Measurements from ENCODE around the gene TRIP6. TPM values are rescaled to one million over a fixed set of nuclear protein-coding genes. Genes with fewer than 3 reads are reported as not detected.

TRIP6 gene
- total and polyA plus RNA-seq, 2 donors (not counting 3 experiments of a cell fraction or from before 2014, with no cell fraction given), result 90.3 TPM

GRCh38 chr7:100893318-100893895, 26.2 kb downstream of the TRIP6 start:
- intact Hi-C loops (cut with micrococcal nuclease) (loop anchor here (5.0 to 10.0 kb wide), 3 partner anchors 74 to 401 kb away; partner anchors contain the start of genes MUC12 and VGF), dilution Hi-C loops (cut with MboI; ENCODE audit: extremely low pct_ligation_motif_present, low sequenced_read_pairs) (no loop called here)
- H3K9ac ChIP-seq (replicated peaks; ENCODE audit: extremely low read depth, insufficient read depth, low read length), result no peak overlapping the region
- H3K4me1 ChIP-seq (ENCODE audit: control insufficient read depth, extremely low read depth, insufficient read depth, low read length), result peaks cover 29% of the 10 kb centered on the region
- no peaks in the 10 kb centered on the region for H3K9me3 ChIP-seq (replicated peaks; ENCODE audit: control insufficient read depth, insufficient read depth, low read length)
- no peaks in the 10 kb centered on the region for H3K9me1 ChIP-seq (replicated peaks; ENCODE audit: control insufficient read depth, extremely low read depth, insufficient read depth, low read length)
- H4K20me1 ChIP-seq (replicated peaks; ENCODE audit: control insufficient read depth, extremely low read depth, insufficient read depth, low read length), result no peaks in the 10 kb centered on the region
- TF ChIP-seq EZH2 (IDR thresholded peaks at IDR 0.05; ENCODE audit: borderline replicate concordance, low read depth, low read length, severe bottlenecking) (no peak), POLR2A (IDR thresholded peaks at IDR 0.05; ENCODE audit: low read depth, low read length) (no peak), GATA2 (IDR thresholded peaks at IDR 0.05; ENCODE audit: insufficient read depth, insufficient read length, low read depth, low read length) (no peak), JUN (IDR thresholded peaks at IDR 0.05; ENCODE audit: borderline replicate concordance, insufficient read depth, insufficient read length, low read depth) (no peak), MAX (IDR thresholded peaks at IDR 0.05; ENCODE audit: insufficient read depth, insufficient read length) (no peak), POLR2AphosphoS5 (IDR thresholded peaks at IDR 0.05; ENCODE audit: insufficient read depth, low read depth, low read length) (no peak), FOS (IDR thresholded peaks at IDR 0.05; ENCODE audit: borderline replicate concordance, insufficient read depth, low read length) (no peak), MYC (IDR thresholded peaks at IDR 0.05; ENCODE audit: low read depth, low read length) (no peak), CTCF (IDR thresholded peaks at IDR 0.05; ENCODE audit: extremely low read depth in 1 of 2, insufficient read depth in 1 of 2, low read depth in 1 of 2, low read length in 2 of 2) (no peak)
- POLR2A ChIA-PET, result no interaction called here
- H3K79me2 ChIP-seq (ENCODE audit: control insufficient read depth, insufficient read depth, low read length), result peaks cover 9% of the 10 kb centered on the region
- H3K4me3 ChIP-seq (replicated peaks in 1 of 3; ENCODE audit: insufficient read depth in 1 of 3, low read depth in 1 of 3, low read length in 3 of 3), result no peak overlapping the region
- FAIRE-seq (no peak), DNase-seq (ENCODE audit: low read depth, low spot score) (no peak)
- CTCF ChIA-PET, result interaction anchor here (0.8 to 2.5 kb wide), 3 partner anchors 166 to 397 kb away, joined by 3 to 44 read pairs (median 4); no protein-coding TSS in a partner anchor
- H3K4me2 ChIP-seq (ENCODE audit: insufficient read depth, low read length), result no peak overlapping the region
- H3K27me3 ChIP-seq (ENCODE audit: control insufficient read depth in 2 of 2, insufficient read depth in 2 of 2, low read length in 2 of 2), result peaks cover 9 to 19% of the 10 kb centered on the region in 2 experiments
- H2AFZ ChIP-seq (ENCODE audit: low read depth, low read length), result no peak overlapping the region
- H3K27ac ChIP-seq (ENCODE audit: insufficient read depth, low read depth, low read length), result no peak overlapping the region
- H3K36me3 ChIP-seq (ENCODE audit: control insufficient read depth in 2 of 2, extremely low read depth in 1 of 2, insufficient read depth in 2 of 2, low read length in 2 of 2), result no peaks in the 10 kb centered on the region
- BruUV-seq (replicated peaks), result no TSS peak
